Colonic mucosa (tissue), 4 donors: ENCODE data around the gene ADGRB3. TPM values are rescaled to one million over a fixed set of nuclear protein-coding genes. Genes with fewer than 3 reads are reported as not detected.

Experiments
- DNase-seq: peaks from one replicate; pipeline ENCODE4 v3.0.0-alpha.2; 2020
- H3K27ac ChIP-seq: fragments of 200-600 bp; one replicate; pipeline ENCODE4 v1.8.0; 2021
- H3K27me3 ChIP-seq: fragments of 200-600 bp; one replicate; pipeline ENCODE4 v1.8.0; 2021
- H3K36me3 ChIP-seq: fragments of 200-600 bp; one replicate; pipeline ENCODE4 v1.8.0; 2021
- H3K4me1 ChIP-seq: fragments of 200-600 bp; one replicate; pipeline ENCODE4 v1.8.0; 2021; ENCODE audit warnings: mild to moderate bottlenecking
- H3K4me3 ChIP-seq: fragments of 200-600 bp; one replicate; pipeline ENCODE4 v1.8.0; 2021
- H3K9ac ChIP-seq, 2 donors: one replicate each; pipeline ENCODE4 v1.7.0; 2013; ENCODE audit warnings: control low read depth in 2 of 2, low read depth in 2 of 2, low read length in 2 of 2
- H3K9me3 ChIP-seq: fragments of 200-600 bp; one replicate; pipeline ENCODE4 v1.8.0; 2021
- CTCF ChIP-seq: fragments of 200-600 bp; IDR thresholded peaks from one replicate; pipeline ENCODE4 v1.8.0; 2022; ENCODE audit warnings: antibody characterized with exemption, mild to moderate bottlenecking
- intact Hi-C: fragments of 100-400 bp; cut with DNase I; formaldehyde crosslinking; loops from one replicate; pipeline ENCODE4 v1.14.1; 2022
- total RNA-seq, 2 donors: library from RNA; stranded (reverse); fragmentation: NEBNext Ultra II Directional in 1 of 2; extraction: Animal tissue kit (Norgen Biotek cat#: 25700) in 1 of 2; gene quantifications; one replicate each; pipeline ENCODE4 v1.2.1, GENCODE V29; 2021
- donor health status: healthy.
- donor health status: DM: no; HTN: no; CAD: no.
- donor health status: DM: no; HTN: no; CAD: no.

Gene ADGRB3
- total RNA-seq, 2 donors from 2014 or later, result 0.42 to 0.98 TPM

- no peak overlapping the region for H3K27ac ChIP-seq
- H3K27me3 ChIP-seq, result peaks cover 7% of the 10 kb centered on the region
- no peaks in the 10 kb centered on the region for H3K36me3 ChIP-seq
- no peaks in the 10 kb centered on the region for H3K9me3 ChIP-seq
- no peak for DNase-seq
- H3K4me3 ChIP-seq, result peak overlapping the region; percentile 38
- no peaks in the 10 kb centered on the region for H3K4me1 ChIP-seq
- H3K9ac ChIP-seq, result peak overlapping the region; percentile 43 to 58
- intact Hi-C loops, result loop anchor here (10.0 kb wide), 1 partner anchor 329 kb away; no protein-coding TSS in a partner anchor
- no peak for TF ChIP-seq CTCF
Measured at GRCh38 chr6:68635706-68636513, 828 bp downstream of the ADGRB3 start.

- Histone ChIP-seq H3K36me3 (no peaks in the 10 kb centered on the region), H3K27me3 (peaks cover 7% of the 10 kb centered on the region), H3K4me3 (no peak overlapping the region), H3K27ac (no peak overlapping the region), H3K9ac (no peak overlapping the region), H3K9me3 (no peaks in the 10 kb centered on the region), H3K4me1 (no peaks in the 10 kb centered on the region)
- intact Hi-C loops, result loop anchor here (10.0 kb wide), 1 partner anchor 328 kb away; no protein-coding TSS in a partner anchor
- DNase-seq, result no peak
- no peak for TF ChIP-seq CTCF
Measured at GRCh38 chr6:68636666-68637065, 1.6 kb downstream of the ADGRB3 start.

- no peak for TF ChIP-seq CTCF
- peaks cover 7% of the 10 kb centered on the region for H3K27me3 ChIP-seq
- intact Hi-C loops, result loop anchor here (10.0 kb wide), 1 partner anchor 328 kb away; no protein-coding TSS in a partner anchor
- DNase-seq, result no peak
- H3K4me1 ChIP-seq, result no peaks in the 10 kb centered on the region
- no peak overlapping the region for H3K9ac ChIP-seq
- no peaks in the 10 kb centered on the region for H3K9me3 ChIP-seq
- H3K36me3 ChIP-seq, result no peaks in the 10 kb centered on the region
- no peak overlapping the region for H3K4me3 ChIP-seq
- H3K27ac ChIP-seq, result no peak overlapping the region
Measured at GRCh38 chr6:68637071-68637470, 2.0 kb downstream of the ADGRB3 start.

GRCh38 chr6:68637782-68638181 is 2.7 kb downstream of the ADGRB3 start:
- no peaks in the 10 kb centered on the region for H3K9me3 ChIP-seq
- intact Hi-C loops, result loop anchor here (10.0 kb wide), 1 partner anchor 327 kb away; no protein-coding TSS in a partner anchor
- no peak overlapping the region for H3K27ac ChIP-seq
- no peak overlapping the region for H3K4me3 ChIP-seq
- peaks cover 7% of the 10 kb centered on the region for H3K27me3 ChIP-seq
- H3K4me1 ChIP-seq, result no peaks in the 10 kb centered on the region
- no peak for DNase-seq
- no peak overlapping the region for H3K9ac ChIP-seq
- TF ChIP-seq CTCF, result no peak
- no peaks in the 10 kb centered on the region for H3K36me3 ChIP-seq

GRCh38 chr6:68638230-68638900 is 3.3 kb downstream of the ADGRB3 start:
- H3K4me3 ChIP-seq, result no peak overlapping the region
- H3K36me3 ChIP-seq, result no peaks in the 10 kb centered on the region
- H3K9ac ChIP-seq, result no peak overlapping the region
- no peaks in the 10 kb centered on the region for H3K9me3 ChIP-seq
- H3K4me1 ChIP-seq, result no peaks in the 10 kb centered on the region
- no peak for DNase-seq
- intact Hi-C loops, result loop anchor here (10.0 kb wide), 1 partner anchor 326 kb away; no protein-coding TSS in a partner anchor
- H3K27me3 ChIP-seq, result peaks cover 7% of the 10 kb centered on the region
- TF ChIP-seq CTCF, result peak; percentile 79
- no peak overlapping the region for H3K27ac ChIP-seq
